AG04449 (cell line): ENCODE measurements around the gene SGPP1.
"Not testable (repeated sequence)": the region's sequence is repeated elsewhere in the genome, so short reads cannot be mapped to it uniquely, and the experiment has no call there.

Experiments used
- CTCF ChIA-PET: fragments of 350-600 bp; formaldehyde crosslinking; extraction: SDS; loops from one replicate; lab custom pipeline; 2021; ENCODE audit warnings: antibody characterized with exemption; lab: Yijun Ruan, JAX
- POLR2A ChIA-PET: fragments of 400-600, 350-600 bp; formaldehyde crosslinking; extraction: SDS; loops from one replicate; lab custom pipeline; 2020; ENCODE audit warnings: antibody characterized with exemption, inconsistent platforms; lab: Yijun Ruan, JAX
- DNase-seq: peaks from one replicate; pipeline ENCODE4 v3.0.0-alpha.2; 2010; ENCODE audit warnings: low read depth, low spot score
- H3K4me3 ChIP-seq: 2 replicates; pipeline ENCODE4 v1.5.1; 2011; ENCODE audit warnings: low read depth, mild to moderate bottlenecking, control low read depth, low read length
- CTCF ChIP-seq: IDR thresholded peaks from one replicate; pipeline ENCODE4 v1.5.1; 2011; ENCODE audit warnings: mild to moderate bottlenecking, moderate library complexity, low read length, control low read depth, inconsistent platforms; ENCODE audit not compliant: insufficient read depth; ENCODE audit errors: missing control alignments

Gene SGPP1

GRCh38 chr14:63663428-63664341 is 64.2 kb downstream of the SGPP1 start:
- H3K4me3 ChIP-seq = no peak overlapping the region
- no peak for TF ChIP-seq CTCF
- ChIA-PET CTCF (no interaction called here), POLR2A (no interaction called here)
- DNase-seq = no peak

GRCh38 chr14:63662776-63663175 is 65.1 kb downstream of the SGPP1 start:
- H3K4me3 ChIP-seq = no peak overlapping the region
- CTCF ChIA-PET = no interaction called here
- no peak for TF ChIP-seq CTCF
- DNase-seq = no peak
- POLR2A ChIA-PET = no interaction called here

GRCh38 chr14:63661881-63662280 is 66.0 kb downstream of the SGPP1 start:
- CTCF ChIA-PET = interaction anchor here (1.2 kb wide), 1 partner anchor 108 kb away, joined by 3 read pairs; no protein-coding TSS in a partner anchor
- H3K4me3 ChIP-seq, DNase-seq, POLR2A ChIA-PET: not testable (repeated sequence)

GRCh38 chr14:63659726-63660125 is 68.1 kb downstream of the SGPP1 start:
- H3K4me3 ChIP-seq = no peak overlapping the region
- TF ChIP-seq CTCF = no peak
- CTCF ChIA-PET = no interaction called here
- DNase-seq = no peak
- POLR2A ChIA-PET = no interaction called here

GRCh38 chr14:63656194-63656593 is 71.7 kb downstream of the SGPP1 start:
- no peak overlapping the region for H3K4me3 ChIP-seq
- TF ChIP-seq CTCF = no peak
- ChIA-PET POLR2A (no interaction called here), CTCF (no interaction called here)
- DNase-seq = no peak

- no peak for DNase-seq
- CTCF ChIA-PET = interaction anchor here (1.3 to 2.1 kb wide), 3 partner anchors 11 to 824 kb away, joined by 4 to 6 read pairs (median 5); no protein-coding TSS in a partner anchor
- TF ChIP-seq CTCF = no peak
- H3K4me3 ChIP-seq = no peak overlapping the region
- POLR2A ChIA-PET = interaction anchor here (1.4 kb wide), 1 partner anchor 13 kb away, joined by 9 read pairs; the partner anchor contains the start of gene WDR89
These were observed 72.9 kb downstream of the SGPP1 start for GRCh38 chr14:63654936-63655335.
